HG02852 (cell line): ENCODE data around the gene ZNF253.
"Not testable (repeated sequence)": the region's sequence is repeated elsewhere in the genome, so short reads cannot be mapped to it uniquely, and the experiment has no call there.

Experiments used
- ATAC-seq: cut with Tn5 transposase; IDR thresholded peaks from one replicate; pipeline ENCODE4 v1.9.1; 2021; ENCODE audit warnings: mild to moderate bottlenecking, moderate library complexity; ENCODE audit not compliant: unreplicated experiment

The ZNF253 gene

GRCh38 chr19:19865750-19866610 is at the start of gene ZNF253:
TSS of gene ZNF253 (plus strand) at chr19:19865882. CDS start at chr19:19865997, 115 bp downstream.
- peak; percentile 95 for ATAC-seq

DNA sequence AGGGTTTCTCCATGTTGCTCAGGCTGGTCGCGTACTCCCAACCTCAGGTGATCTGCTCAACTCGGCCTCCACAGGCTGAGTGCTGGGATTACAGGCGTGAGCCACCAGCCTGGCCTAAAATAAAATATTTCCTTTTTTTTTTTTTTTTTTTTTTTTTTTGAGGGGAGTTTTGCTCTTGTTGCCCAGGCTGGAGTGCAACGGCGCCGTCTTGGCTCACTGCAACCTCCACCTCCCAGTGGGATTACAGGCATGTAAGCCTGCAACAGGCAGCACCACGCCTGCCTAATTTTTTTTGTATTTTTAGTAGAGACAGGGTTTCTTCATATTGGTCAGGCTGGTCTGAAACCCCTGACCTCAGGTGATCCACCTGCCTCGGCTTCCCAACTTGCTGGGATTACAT is 49.0 kb upstream of the ZNF253 start:
- no peak for ATAC-seq

GRCh38 chr19:19817357-19817756 is 48.3 kb upstream of the ZNF253 start:
- no peak for ATAC-seq

- ATAC-seq, result peak; percentile 6
Measured at GRCh38 chr19:19820774-19821320, 44.8 kb upstream of the ZNF253 start.

DNA sequence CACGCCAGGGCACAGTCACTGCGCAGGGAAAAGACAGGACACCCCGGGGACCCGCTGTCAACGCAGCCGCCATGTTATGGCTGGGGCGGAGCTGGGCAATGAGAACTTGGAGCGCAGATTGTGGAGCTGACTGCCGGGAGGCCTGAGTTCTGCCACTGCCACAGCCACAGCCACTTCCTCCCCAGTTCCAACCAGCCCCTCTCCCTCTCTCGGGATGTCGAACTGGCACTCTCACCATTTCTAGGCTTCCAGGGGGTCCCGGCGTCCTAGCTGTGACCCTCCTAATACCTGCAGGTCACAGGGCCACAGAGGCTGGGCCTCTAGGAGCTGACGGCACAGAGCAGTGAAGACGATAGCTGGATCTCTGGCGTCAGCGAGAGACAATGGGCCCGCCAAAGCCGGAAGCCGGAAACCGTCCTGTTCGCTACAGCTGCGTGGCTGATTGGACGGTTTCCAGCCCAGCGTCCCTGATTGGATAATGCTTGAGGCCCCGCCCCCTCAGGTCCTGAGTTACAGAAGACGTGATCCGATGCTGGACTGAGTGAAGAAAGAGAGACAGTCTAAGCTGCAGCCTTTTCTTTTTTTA is 44.2 kb upstream of the ZNF253 start, which contains the start of gene ZNF506:
Gene ZNF506 (minus strand): TSS at position 385 of the 586 bp plus-strand sequence. CDS start 147 bp downstream, at position 238.
- peak; percentile 87 for ATAC-seq

DNA sequence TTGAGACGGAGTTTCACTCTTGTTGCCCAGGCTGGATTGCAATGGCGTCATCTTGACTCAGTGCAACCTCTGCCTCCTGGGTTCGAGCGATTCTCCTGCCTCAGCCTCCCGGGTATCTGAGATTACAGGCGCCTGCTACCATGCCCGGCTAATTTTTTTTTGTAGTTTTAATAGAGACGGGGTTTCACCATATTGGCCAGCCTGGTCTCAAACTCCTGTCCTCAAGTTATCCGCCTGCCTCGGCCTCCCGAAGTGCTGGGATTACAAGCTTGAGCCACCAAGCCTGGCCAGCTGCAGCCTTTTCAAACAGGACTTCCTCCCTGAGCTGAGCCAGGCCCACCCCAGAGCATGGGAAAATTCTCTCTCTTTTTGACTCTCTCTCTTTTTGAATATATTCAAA is 43.7 kb upstream of the ZNF253 start:
- not testable (repeated sequence) for ATAC-seq

DNA sequence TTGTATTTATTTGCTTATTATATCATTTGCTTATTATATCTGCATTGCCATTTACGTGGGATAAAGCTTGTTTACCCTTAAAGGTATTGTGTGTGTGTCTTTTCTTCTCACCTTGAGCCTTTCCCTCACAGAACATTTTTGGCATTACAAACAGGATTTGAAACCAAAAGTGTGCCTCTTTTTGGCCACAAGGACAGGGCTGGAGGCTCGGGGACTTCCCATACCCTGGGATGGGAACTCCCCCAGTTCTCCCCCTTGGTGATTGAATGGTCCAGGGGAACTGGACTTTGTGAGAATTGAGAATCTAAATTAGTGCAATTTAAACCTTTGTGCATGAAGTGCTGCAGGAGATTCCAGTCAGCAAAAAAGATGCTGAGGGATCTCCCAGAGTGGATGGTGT is 41.8 kb upstream of the ZNF253 start:
- no peak for ATAC-seq

DNA sequence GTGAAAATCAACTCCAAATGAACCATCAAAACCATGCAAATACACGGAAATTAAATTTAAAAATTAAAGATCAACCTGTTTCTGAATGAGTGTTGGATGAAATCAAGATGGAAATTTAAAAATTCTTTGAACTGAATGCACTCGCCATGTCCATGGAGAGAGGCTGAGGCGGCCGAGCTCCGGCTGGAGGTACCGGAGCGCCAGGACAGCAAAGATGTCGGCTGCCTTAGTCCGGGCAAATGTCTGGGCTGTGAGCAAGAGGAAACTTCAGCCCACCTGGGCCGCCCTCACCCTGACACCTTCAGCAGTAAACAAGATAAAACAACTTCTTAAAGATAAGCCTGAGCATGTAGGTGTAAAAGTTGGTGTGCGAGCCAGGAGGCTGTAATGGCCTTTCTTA is 38.8 kb upstream of the ZNF253 start:
- ATAC-seq, result no peak

DNA sequence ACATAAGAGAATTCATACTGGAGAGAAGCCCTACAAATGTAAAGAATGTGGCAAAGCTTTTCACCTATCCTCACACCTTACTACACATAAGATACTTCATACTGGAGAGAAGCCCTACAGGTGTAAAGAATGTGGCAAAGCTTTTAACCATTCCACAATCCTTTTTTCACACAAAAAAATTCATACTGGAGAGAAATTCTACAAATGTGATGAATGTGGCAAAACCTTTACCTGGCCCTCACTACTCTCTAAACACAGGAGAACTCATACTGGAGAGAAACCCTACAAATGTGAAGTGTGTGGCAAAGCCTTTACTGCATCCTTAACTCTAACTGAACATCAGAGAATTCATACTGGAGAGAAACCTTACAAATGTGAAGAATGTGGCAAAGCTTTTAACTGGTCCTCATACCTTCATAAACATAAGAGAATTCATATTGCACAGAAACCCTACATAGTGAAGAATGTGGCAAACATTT is 30.1 kb upstream of the ZNF253 start:
- ATAC-seq, result no peak

GRCh38 chr19:19847781-19848180 is 17.9 kb upstream of the ZNF253 start:
- ATAC-seq, result no peak

- ATAC-seq, result no peak
Measured at GRCh38 chr19:19849056-19849455, 16.6 kb upstream of the ZNF253 start.

DNA sequence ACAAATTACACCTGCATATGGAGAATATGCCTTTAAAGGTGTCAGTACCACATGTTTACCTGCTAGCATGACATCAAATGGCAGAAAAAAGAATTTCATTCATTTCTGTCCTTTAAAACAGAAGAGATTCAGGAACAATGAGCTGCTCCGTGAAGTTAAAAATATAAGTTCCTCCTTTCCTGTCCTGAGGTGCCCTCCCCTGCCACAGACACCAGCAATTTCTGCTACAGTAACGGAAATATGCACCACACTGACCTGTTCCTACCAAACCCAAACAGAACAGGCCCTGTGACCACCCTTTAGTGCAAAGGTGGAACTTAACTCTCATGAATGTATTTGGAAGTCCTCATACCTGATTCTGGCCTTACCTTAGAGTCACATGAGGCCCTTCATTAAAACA is 13.9 kb upstream of the ZNF253 start:
- ATAC-seq, result not testable (repeated sequence)

- no peak for ATAC-seq
Measured at GRCh38 chr19:19858751-19859150, 6.9 kb upstream of the ZNF253 start.

DNA sequence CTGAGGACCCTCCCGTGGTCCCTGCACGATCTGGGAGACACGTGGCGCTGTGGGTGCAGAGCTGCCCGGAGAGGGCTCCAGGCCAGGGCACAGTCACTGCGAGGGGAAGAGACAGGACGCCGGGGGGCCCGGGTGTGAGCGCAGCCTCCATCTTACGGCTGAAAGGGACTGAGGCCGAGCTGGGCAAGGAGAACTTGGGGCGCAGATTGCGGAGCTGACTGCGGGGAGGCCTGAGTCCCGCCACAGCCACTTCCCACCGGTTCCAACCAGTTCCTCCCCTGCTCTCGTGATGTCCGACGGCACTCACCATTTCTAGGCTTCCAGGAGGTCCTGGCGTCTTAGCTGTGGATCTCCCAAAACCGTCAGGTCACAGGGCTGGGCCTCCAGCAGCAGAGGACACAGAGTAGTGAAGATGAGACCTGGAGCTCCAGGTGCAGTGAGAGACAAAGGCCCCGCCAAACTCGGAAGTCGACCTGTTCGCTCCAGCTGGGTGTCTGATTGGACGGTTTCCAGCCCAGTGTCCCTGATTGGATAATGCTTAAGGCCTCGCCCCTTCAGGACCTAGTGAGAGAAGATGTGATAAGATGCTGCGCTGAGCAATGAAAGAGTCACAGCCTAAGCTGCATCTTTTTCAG is 4.8 kb upstream of the ZNF253 start:
- no peak for ATAC-seq

- no peak for ATAC-seq
Measured at GRCh38 chr19:19866611-19867248, 1.0 kb downstream of the ZNF253 start.

- not testable (repeated sequence) for ATAC-seq
Measured at GRCh38 chr19:19870086-19870485, 4.4 kb downstream of the ZNF253 start.

DNA sequence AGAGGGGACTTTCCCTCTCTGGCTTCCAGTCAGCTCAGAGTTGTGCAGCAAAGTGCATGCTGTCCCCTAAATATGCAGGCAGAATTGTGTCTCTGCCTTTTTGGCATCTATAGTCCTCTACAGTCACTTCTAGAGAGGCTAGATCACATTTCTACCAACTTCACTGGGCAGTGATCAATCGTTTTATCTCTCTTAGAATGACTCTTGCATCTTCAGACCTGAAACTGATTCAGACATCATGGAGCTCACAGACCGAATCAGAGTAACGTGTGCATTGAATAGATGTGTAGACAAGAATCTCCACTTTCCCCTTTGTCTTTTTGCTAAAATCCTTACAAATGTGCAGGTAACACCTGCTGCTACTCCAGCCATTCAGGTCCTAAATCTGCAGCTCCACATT is 6.2 kb downstream of the ZNF253 start:
- ATAC-seq, result no peak

GRCh38 chr19:19873381-19873780 is 7.7 kb downstream of the ZNF253 start:
- ATAC-seq, result no peak

- no peak for ATAC-seq
Measured at GRCh38 chr19:19877724-19878123, 12.0 kb downstream of the ZNF253 start.

GRCh38 chr19:19884583-19884982 is 18.9 kb downstream of the ZNF253 start:
- no peak for ATAC-seq
